K562 (cell line): ENCODE data around the gene SENP7. TPM values are rescaled to one million over a fixed set of nuclear protein-coding genes. Genes with fewer than 3 reads are reported as not detected.
A peak's percentile ranks its signal among the peaks of the same experiment; 100 is the strongest.

Experiments used
- ARID2 ChIP-seq: fragments of 450-650 bp; IDR thresholded peaks from 2 replicates; pipeline ENCODE4 v1.6.1; 2017; ENCODE audit warnings: antibody characterized with exemption, mild to moderate bottlenecking
- CCAR2 ChIP-seq: fragments of 200-400 bp; formaldehyde crosslinking; IDR thresholded peaks from 2 replicates; pipeline ENCODE4 v1.6.1; 2017; ENCODE audit warnings: mild to moderate bottlenecking, low read depth, low read length
- KAT2B ChIP-seq: IDR thresholded peaks from one replicate; pipeline ENCODE4 v1.6.1; 2012; ENCODE audit warnings: low read depth, mild to moderate bottlenecking, control low read depth, inconsistent platforms, low read length, moderate library complexity
- NCOA1 ChIP-seq: fragments of 450-650 bp; IDR thresholded peaks from 2 replicates; pipeline ENCODE4 v1.6.1; 2016; ENCODE audit warnings: low read depth
- NCOR1 ChIP-seq: fragments of 450-650 bp; IDR thresholded peaks from 2 replicates; pipeline ENCODE4 v1.6.1; 2016; ENCODE audit warnings: mild to moderate bottlenecking, moderate library complexity
- NFRKB ChIP-seq: fragments of 450-650 bp; IDR thresholded peaks from 2 replicates; pipeline ENCODE4 v1.6.1; 2016; ENCODE audit warnings: low read depth
- SRSF9 ChIP-seq: fragments of 200-400 bp; formaldehyde crosslinking; IDR thresholded peaks from 2 replicates; pipeline ENCODE4 v1.6.1; 2017; ENCODE audit warnings: low read depth, low read length, borderline replicate concordance
- STAT5A ChIP-seq: IDR thresholded peaks from 2 replicates; pipeline ENCODE4 v1.6.1; 2012; ENCODE audit warnings: low read length, inconsistent platforms, borderline replicate concordance
- ZNF174 ChIP-seq: fragments of 250-450 bp; sonication (Bioruptor Pico); IDR thresholded peaks from 2 replicates; pipeline ENCODE4 v1.4.0; 2020; ENCODE audit warnings: mild to moderate bottlenecking
- ZNF583 ChIP-seq: fragments of 250-450 bp; sonication (Bioruptor Pico); IDR thresholded peaks from 2 replicates; pipeline ENCODE4 v1.4.0; 2020
- polyA plus RNA-seq, 8 experiments: library from polyadenylated mRNA; depleted of rRNA in 4 of 8; stranded (reverse) in 5 of 8; unstranded in 3 of 8; fragments of >200 nt; fragmentation: Nextera tagmentation in 2 of 8; fragmentation: Illumina TruSeq in 1 of 8; extraction: Ambion mirVana in 2 of 8; extraction: Trizol in 1 of 8; gene quantifications; 2 replicates each; pipeline versions ENCODE4 v1.2.1 to v1.2.3, GENCODE V29; 2011 to 2014; ENCODE audit warnings: inconsistent platforms in 1 of 8, missing spikeins in 1 of 8
- total RNA-seq, 7 experiments: library from RNA; depleted of rRNA in 6 of 7; stranded (reverse); fragments of >200 nt in 6 of 7; fragmentation: Illumina TruSeq in 2 of 7; extraction: Trizol in 2 of 7; gene quantifications; 2 replicates each; pipeline versions ENCODE4 v1.2.1 to v1.2.3, GENCODE V29; 2011 to 2021; ENCODE audit warnings: low replicate concordance in 1 of 7
- TF ChIP-seq, protein P1 (sequence below), 2 experiments: fragments of 150-350 bp in 1 of 2; IDR thresholded peaks; 2 replicates each; pipeline ENCODE4 v1.6.1; 2012 to 2016; ENCODE audit warnings: low read depth in 2 of 2, low read length in 2 of 2, mild to moderate bottlenecking in 1 of 2, moderate library complexity in 1 of 2
- TF ChIP-seq, protein P2 (sequence below), 2 experiments: IDR thresholded peaks; 2 replicates each; pipeline ENCODE4 v1.6.1; 2011; ENCODE audit warnings: borderline replicate concordance in 1 of 2, control low read depth in 1 of 2, low read depth in 1 of 2, low read length in 1 of 2, mild to moderate bottlenecking in 1 of 2, mixed read lengths in 1 of 2, moderate library complexity in 1 of 2; ENCODE audit not compliant: insufficient read depth in 1 of 2, insufficient read length in 1 of 2, poor library complexity in 1 of 2, severe bottlenecking in 1 of 2; ENCODE audit errors: extremely low read depth in 1 of 2

The SENP7 gene
- total and polyA plus RNA-seq, 9 of the 15 experiments (the other 6 are each of a cell fraction or from before 2014, with no cell fraction given): 4.1 to 21.9 (median 10.7) TPM

DNA sequence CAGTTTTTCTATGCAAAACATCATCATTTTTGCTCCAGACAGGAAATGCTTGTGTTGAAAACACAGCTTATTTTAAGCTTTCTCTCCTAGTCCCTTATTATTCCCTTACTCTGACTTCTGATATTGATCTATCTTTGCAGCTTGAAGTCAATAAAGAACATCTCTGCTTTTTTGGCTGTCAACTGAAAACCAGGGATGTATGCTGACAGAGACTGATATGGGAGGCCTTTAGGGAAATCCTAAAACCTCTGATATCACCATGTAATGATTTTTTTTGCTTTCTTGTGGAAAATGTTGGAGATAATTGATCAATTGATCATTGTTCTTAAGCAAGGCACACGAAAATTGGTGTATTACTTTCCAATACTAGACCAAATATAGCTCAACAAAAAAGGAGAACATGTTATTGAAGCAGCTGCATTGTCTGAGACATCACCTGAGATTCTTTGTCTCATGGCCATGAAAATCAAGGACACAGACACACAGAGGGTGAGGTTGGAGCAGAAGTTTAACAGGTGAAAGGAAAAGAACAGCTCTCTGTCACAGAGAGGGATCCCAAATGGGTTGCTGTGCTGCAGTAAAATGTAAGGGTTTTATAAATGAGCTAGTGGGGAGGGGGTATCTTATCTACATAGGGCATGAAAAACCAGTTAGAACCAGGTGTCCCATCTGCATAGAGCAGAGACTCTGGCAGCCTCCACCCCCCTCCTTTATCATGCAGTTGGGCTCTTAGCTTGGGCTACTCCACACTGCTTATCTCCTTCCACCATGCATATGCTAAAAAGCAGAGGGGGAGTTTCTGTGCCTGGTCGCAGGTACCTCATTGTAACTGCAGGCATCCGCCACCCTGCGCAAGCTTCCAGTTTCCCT lies 17.0 kb upstream of the SENP7 start (continued):
- TF ChIP-seq, protein P1, sequence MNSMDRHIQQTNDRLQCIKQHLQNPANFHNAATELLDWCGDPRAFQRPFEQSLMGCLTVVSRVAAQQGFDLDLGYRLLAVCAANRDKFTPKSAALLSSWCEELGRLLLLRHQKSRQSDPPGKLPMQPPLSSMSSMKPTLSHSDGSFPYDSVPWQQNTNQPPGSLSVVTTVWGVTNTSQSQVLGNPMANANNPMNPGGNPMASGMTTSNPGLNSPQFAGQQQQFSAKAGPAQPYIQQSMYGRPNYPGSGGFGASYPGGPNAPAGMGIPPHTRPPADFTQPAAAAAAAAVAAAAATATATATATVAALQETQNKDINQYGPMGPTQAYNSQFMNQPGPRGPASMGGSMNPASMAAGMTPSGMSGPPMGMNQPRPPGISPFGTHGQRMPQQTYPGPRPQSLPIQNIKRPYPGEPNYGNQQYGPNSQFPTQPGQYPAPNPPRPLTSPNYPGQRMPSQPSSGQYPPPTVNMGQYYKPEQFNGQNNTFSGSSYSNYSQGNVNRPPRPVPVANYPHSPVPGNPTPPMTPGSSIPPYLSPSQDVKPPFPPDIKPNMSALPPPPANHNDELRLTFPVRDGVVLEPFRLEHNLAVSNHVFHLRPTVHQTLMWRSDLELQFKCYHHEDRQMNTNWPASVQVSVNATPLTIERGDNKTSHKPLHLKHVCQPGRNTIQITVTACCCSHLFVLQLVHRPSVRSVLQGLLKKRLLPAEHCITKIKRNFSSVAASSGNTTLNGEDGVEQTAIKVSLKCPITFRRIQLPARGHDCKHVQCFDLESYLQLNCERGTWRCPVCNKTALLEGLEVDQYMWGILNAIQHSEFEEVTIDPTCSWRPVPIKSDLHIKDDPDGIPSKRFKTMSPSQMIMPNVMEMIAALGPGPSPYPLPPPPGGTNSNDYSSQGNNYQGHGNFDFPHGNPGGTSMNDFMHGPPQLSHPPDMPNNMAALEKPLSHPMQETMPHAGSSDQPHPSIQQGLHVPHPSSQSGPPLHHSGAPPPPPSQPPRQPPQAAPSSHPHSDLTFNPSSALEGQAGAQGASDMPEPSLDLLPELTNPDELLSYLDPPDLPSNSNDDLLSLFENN (IDR thresholded peaks at IDR 0.05; ENCODE audit: low read depth in 2 of 2, low read length in 2 of 2): peak in 1 of 2 experiments; percentile 94; a peak in 2 of 4 replicates
- TF ChIP-seq STAT5A: peak; percentile 93
- TF ChIP-seq NCOA1: peak; percentile 84; the same call in 1 of the 2 replicates
- TF ChIP-seq KAT2B: no peak
- TF ChIP-seq NFRKB: no peak
- TF ChIP-seq ZNF583 (CRISPR knock-in tag): peak; percentile 72; the same call in 1 of the 2 replicates
- TF ChIP-seq, protein P2, sequence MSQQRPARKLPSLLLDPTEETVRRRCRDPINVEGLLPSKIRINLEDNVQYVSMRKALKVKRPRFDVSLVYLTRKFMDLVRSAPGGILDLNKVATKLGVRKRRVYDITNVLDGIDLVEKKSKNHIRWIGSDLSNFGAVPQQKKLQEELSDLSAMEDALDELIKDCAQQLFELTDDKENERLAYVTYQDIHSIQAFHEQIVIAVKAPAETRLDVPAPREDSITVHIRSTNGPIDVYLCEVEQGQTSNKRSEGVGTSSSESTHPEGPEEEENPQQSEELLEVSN (IDR thresholded peaks at IDR 0.05; ENCODE audit: borderline replicate concordance in 1 of 2, extremely low read depth in 1 of 2, insufficient read depth in 1 of 2, insufficient read length in 1 of 2, low read depth in 1 of 2, low read length in 1 of 2, poor library complexity in 1 of 2, severe bottlenecking in 1 of 2): no peak
- TF ChIP-seq NCOR1: peak; percentile 98
- TF ChIP-seq ARID2: no peak
- TF ChIP-seq CCAR2: no peak
- TF ChIP-seq SRSF9: no peak
- TF ChIP-seq ZNF174 (CRISPR knock-in tag): no peak
